Colon (tissue), 2 donors: ENCODE data around the gene IL17C.

Experiments
- FAIRE-seq: peaks from 2 replicates; lab custom pipeline; 2012; peaks lifted over from hg19 to GRCh38; lab: Jason Lieb, UNC
- donor health status: control.
- donor health status: control.

Gene IL17C

DNA sequence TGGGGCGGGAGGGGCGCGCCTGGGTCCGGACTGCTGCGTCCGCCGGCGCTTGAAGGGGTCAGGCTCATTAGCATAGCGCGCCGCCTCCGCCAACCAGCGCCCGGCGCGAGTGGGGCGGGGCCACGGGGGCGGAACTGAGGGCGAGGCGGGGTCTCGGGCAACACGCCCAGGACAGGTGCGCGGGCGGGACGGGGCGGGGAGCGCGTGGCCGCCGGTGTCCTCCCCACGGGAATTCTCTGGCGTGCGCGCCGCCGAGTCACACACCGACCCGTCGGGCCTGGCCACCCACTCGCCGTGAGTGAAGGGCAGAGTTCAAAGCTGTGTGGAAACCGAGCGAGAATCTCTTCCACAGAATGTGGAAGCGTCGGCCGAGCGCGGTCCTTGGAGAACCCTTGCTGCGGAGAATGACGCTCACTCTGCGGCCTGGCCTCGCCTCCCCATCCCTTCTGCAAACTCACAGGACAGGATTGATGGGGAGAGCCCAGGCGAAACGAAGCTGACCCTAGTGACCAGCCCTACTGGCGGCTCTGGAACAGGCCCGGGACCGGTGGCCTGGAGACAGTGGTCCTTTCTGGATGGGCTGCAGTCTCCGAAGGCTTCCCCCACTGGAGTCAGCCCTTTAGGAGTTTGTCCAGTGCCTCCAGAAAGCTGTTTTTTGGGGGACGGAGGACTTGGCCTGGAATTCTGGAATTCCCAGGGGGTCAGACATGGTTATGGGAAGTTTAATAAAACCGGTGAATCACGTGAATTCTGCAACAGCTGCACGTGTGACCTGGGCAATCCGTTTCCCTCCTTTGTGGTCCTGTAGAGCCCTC is 48.3 kb downstream of the IL17C start, which contains the start of gene SNAI3:
Gene SNAI3, minus strand, starts transcription at position 69 of the 815 bp plus-strand sequence. CDS start 101 bp downstream, outside the sequence.
- no peak for FAIRE-seq

DNA sequence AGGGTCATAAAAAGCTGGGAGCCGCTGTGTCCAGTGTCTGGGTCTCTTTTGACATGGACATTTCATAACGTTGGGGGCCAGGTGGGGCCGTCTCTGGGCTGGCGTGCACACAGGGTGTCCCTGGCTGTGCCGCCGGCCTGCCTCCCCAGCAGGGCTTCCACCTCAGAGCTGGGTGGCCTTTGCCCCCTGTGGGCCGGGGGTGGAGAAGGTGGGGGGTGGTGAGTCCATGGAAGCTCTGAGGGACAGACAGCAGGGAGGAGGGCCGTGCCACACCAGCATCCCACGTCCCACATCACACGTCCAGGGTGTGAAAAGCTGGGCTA is 48.8 kb downstream of the IL17C start:
- FAIRE-seq: no peak

DNA sequence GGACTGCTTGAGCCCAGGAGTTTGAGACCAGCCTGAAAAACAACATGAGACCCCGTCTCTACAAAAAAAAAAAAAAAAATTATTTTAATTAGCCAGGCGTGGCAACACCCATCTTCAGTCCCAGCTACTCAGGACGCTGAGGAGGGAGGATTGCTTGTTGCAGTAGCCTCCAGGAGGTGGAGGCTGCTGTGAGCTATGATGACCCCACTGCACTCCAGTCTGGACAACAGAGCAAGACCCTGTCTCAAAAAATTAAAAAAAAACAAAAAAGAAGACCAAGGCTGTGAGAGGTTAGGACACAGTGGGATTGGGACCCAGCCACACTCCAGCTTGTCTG is 49.3 kb downstream of the IL17C start:
- no peak for FAIRE-seq

DNA sequence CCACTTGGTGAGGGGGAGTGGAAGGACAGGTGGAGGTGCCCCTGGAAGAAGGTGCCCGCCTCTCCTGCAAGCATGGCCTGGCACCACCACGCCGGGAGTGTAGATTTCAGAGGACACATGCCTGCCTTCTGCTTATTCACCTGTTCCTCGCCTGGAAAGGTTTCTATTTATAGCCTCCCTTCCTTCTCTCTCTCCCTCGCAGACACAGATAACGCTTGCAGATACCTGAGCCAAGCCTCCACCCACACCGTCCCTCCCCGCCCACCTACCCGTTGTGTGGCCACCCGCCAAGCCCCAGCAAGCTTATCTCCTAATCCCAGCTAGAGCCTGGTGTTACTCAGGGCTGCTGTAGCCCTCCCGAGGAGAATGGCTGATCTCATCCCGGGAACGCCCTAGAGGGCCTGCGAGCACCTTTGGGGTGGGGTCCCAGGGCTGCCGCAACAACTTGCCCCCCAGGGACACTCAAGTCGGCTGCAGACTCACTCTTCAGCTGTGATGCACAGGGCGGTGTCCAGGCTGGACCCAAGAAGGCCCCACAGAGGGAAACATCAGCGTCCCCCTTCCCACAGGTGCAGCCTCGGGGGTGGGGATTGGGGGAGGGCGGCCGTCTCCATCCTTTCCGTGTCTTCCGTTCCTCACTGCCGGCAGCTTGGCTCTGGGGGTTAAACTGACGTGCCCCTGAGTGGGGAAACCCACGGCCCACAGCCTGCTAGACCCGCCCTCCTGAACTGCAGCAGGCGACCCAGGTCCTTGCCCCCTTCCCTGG is 49.8 kb downstream of the IL17C start:
- no peak for FAIRE-seq
